DMS53 (cell line): ENCODE results near the gene TBC1D5.
"Not testable (repeated sequence)": the region's sequence is repeated elsewhere in the genome, so short reads cannot be mapped to it uniquely, and the experiment has no call there.

Source experiments
- DNase-seq: peaks from one replicate; lab custom pipeline; 2025; lab: John Stamatoyannopoulos, UW

TBC1D5 gene

GRCh38 chr3:17411157-17411877 lies 331.1 kb downstream of the TBC1D5 start:
- DNase-seq = no peak

- DNase-seq = no peak
Observed at GRCh38 chr3:17407576-17407975, 334.9 kb downstream of the TBC1D5 start.

- DNase-seq = no peak
Observed at GRCh38 chr3:17404548-17404947, 337.9 kb downstream of the TBC1D5 start.

GRCh38 chr3:17402442-17402841 lies 340.0 kb downstream of the TBC1D5 start:
- no peak for DNase-seq

- DNase-seq = no peak
Observed at GRCh38 chr3:17401912-17402311, 340.5 kb downstream of the TBC1D5 start.

GRCh38 chr3:17399586-17399985 lies 342.8 kb downstream of the TBC1D5 start:
- DNase-seq = no peak

- no peak for DNase-seq
Observed at GRCh38 chr3:17398959-17399551, 343.4 kb downstream of the TBC1D5 start.

- no peak for DNase-seq
Observed at GRCh38 chr3:17396036-17396435, 346.4 kb downstream of the TBC1D5 start.

GRCh38 chr3:17394541-17395155 lies 347.8 kb downstream of the TBC1D5 start:
- no peak for DNase-seq

GRCh38 chr3:17392516-17392915 lies 349.9 kb downstream of the TBC1D5 start:
- DNase-seq = not testable (repeated sequence)

- no peak for DNase-seq
Observed at GRCh38 chr3:17390785-17391184, 351.6 kb downstream of the TBC1D5 start.

GRCh38 chr3:17387108-17387507 lies 355.3 kb downstream of the TBC1D5 start:
- DNase-seq = no peak

GRCh38 chr3:17386432-17386831 lies 356.0 kb downstream of the TBC1D5 start:
- DNase-seq = no peak

GRCh38 chr3:17384567-17385296 lies 357.7 kb downstream of the TBC1D5 start:
- no peak for DNase-seq

- DNase-seq = no peak
Observed at GRCh38 chr3:17373304-17373703, 369.1 kb downstream of the TBC1D5 start.

GRCh38 chr3:17372362-17373210 lies 369.8 kb downstream of the TBC1D5 start:
- DNase-seq = no peak

GRCh38 chr3:17369973-17370372 lies 372.5 kb downstream of the TBC1D5 start:
- DNase-seq = no peak

GRCh38 chr3:17367171-17367570 lies 375.3 kb downstream of the TBC1D5 start:
- DNase-seq = no peak

GRCh38 chr3:17360991-17361390 lies 381.4 kb downstream of the TBC1D5 start:
- DNase-seq = no peak

- no peak for DNase-seq
Observed at GRCh38 chr3:17359911-17360310, 382.5 kb downstream of the TBC1D5 start.

- no peak for DNase-seq
Observed at GRCh38 chr3:17357035-17357710, 385.3 kb downstream of the TBC1D5 start.
